Neural cell (in vitro differentiated cells): ENCODE measurements around the gene F13A1. TPM values are rescaled to one million over a fixed set of nuclear protein-coding genes. Genes with fewer than 3 reads are reported as not detected.

Experiments used
- H2AFZ ChIP-seq: fragments of 200-600, 300-800 bp; sonication (generic), shearing (Covaris generic); 2 replicates; pipeline ENCODE4 v1.6.0; 2014; ENCODE audit warnings: low read depth, mild to moderate bottlenecking, antibody characterized with exemption, low read length, moderate library complexity
- H3F3A ChIP-seq: fragments of 200-600 bp; shearing (Covaris generic); 2 replicates; pipeline ENCODE4 v1.6.1; 2016; ENCODE audit warnings: mild to moderate bottlenecking, moderate library complexity, mixed read lengths, antibody characterized with exemption, low read length; ENCODE audit not compliant: insufficient read depth, poor library complexity, severe bottlenecking
- H3K27ac ChIP-seq: fragments of 200-600, 300-800 bp; sonication (generic), shearing (Covaris generic); 2 replicates; pipeline ENCODE4 v1.5.1; 2014; ENCODE audit warnings: mild to moderate bottlenecking, low read length, moderate library complexity
- H3K27me3 ChIP-seq: fragments of 300-800, 200-600 bp; sonication (generic), shearing (Covaris generic); 2 replicates; pipeline ENCODE4 v1.6.0; 2014; ENCODE audit warnings: mild to moderate bottlenecking, low read depth, low read length, moderate library complexity; ENCODE audit not compliant: insufficient read depth
- H3K36me3 ChIP-seq: fragments of 300-800, 200-600 bp; sonication (generic), shearing (Covaris generic); 2 replicates; pipeline ENCODE4 v1.5.1; 2014; ENCODE audit warnings: mild to moderate bottlenecking, antibody characterized with exemption, low read length, moderate library complexity; ENCODE audit not compliant: insufficient read depth
- H3K4me2 ChIP-seq: fragments of 300-800, 200-600 bp; sonication (generic), shearing (Covaris generic); 2 replicates; pipeline ENCODE4 v1.6.0; 2014; ENCODE audit warnings: mild to moderate bottlenecking, low read length
- H3K4me3 ChIP-seq: fragments of 300-800, 200-600 bp; sonication (generic), shearing (Covaris generic); 2 replicates; pipeline ENCODE4 v1.5.1; 2014; ENCODE audit warnings: mild to moderate bottlenecking, low read length, moderate library complexity
- H3K79me2 ChIP-seq: fragments of 200-600 bp; shearing (Covaris generic); replicated peaks from 2 replicates; pipeline ENCODE4 v1.6.0; 2014; ENCODE audit warnings: mild to moderate bottlenecking, low read length, moderate library complexity; ENCODE audit not compliant: insufficient read depth
- H3K9ac ChIP-seq: fragments of 300-800, 200-600 bp; sonication (generic), shearing (Covaris generic); 2 replicates; pipeline ENCODE4 v1.6.1; 2016; ENCODE audit warnings: mild to moderate bottlenecking, low read length, mixed read lengths
- H3K9me2 ChIP-seq: fragments of 200-600 bp; shearing (Covaris generic); 2 replicates; pipeline ENCODE4 v1.6.1; 2016; ENCODE audit warnings: mild to moderate bottlenecking, low read length, mixed read lengths; ENCODE audit not compliant: insufficient read depth
- H3K9me3 ChIP-seq: fragments of 200-600, 300-800 bp; sonication (generic), shearing (Covaris generic); 2 replicates; pipeline ENCODE4 v1.6.1; 2016; ENCODE audit warnings: mild to moderate bottlenecking, mixed run types, low read length, moderate library complexity, mixed read lengths
- H4K20me1 ChIP-seq: fragments of 200-600 bp; shearing (Covaris generic); 2 replicates; pipeline ENCODE4 v1.6.1; 2016; ENCODE audit warnings: mild to moderate bottlenecking, mixed run types; ENCODE audit not compliant: insufficient read depth
- EP300 ChIP-seq: fragments of 450-650 bp; conservative IDR thresholded peaks from 2 replicates; pipeline ENCODE4 v1.6.1; 2014; ENCODE audit warnings: antibody characterized with exemption, mild to moderate bottlenecking, moderate library complexity; ENCODE audit not compliant: poor library complexity, severe bottlenecking
- EZH2 ChIP-seq: fragments of 200-600, 300-800 bp; shearing (Covaris generic), sonication (generic); IDR thresholded peaks from 2 replicates; pipeline ENCODE4 v1.6.1; 2014; ENCODE audit warnings: antibody characterized with exemption, low read length, borderline replicate concordance, mild to moderate bottlenecking; ENCODE audit not compliant: insufficient read depth, poor library complexity, severe bottlenecking
- MXI1 ChIP-seq: fragments of 450-650 bp; conservative IDR thresholded peaks from 2 replicates; pipeline ENCODE4 v1.6.1; 2014; ENCODE audit warnings: antibody characterized with exemption, mild to moderate bottlenecking; ENCODE audit not compliant: poor library complexity, severe bottlenecking
- POLR2AphosphoS5 ChIP-seq: IDR thresholded peaks from 2 replicates; pipeline ENCODE4 v1.6.1; 2012
- RAD21 ChIP-seq: fragments of 450-650 bp; conservative IDR thresholded peaks from 2 replicates; pipeline ENCODE4 v1.6.1; 2014; ENCODE audit warnings: antibody characterized with exemption, mild to moderate bottlenecking, moderate library complexity
- REST ChIP-seq: IDR thresholded peaks from 2 replicates; pipeline ENCODE4 v1.6.1; 2012; ENCODE audit warnings: borderline replicate concordance
- SMC3 ChIP-seq: fragments of 450-650 bp; conservative IDR thresholded peaks from 2 replicates; pipeline ENCODE4 v1.6.1; 2014; ENCODE audit warnings: antibody characterized with exemption, mild to moderate bottlenecking, moderate library complexity; ENCODE audit not compliant: poor library complexity
- TAF1 ChIP-seq: IDR thresholded peaks from 2 replicates; pipeline ENCODE4 v1.6.1; 2012; ENCODE audit warnings: low read depth
- polyA plus RNA-seq: library from polyadenylated mRNA; depleted of rRNA; stranded (reverse); fragments of >200 nt; gene quantifications from 2 replicates; pipeline ENCODE4 v1.2.3, GENCODE V29; 2014
- TF ChIP-seq, protein P1 (sequence below): fragments of 450-650 bp; IDR thresholded peaks from 2 replicates; pipeline ENCODE4 v1.5.1; 2014; ENCODE audit warnings: antibody characterized with exemption, mild to moderate bottlenecking, moderate library complexity; ENCODE audit not compliant: poor library complexity, severe bottlenecking

F13A1 gene
- polyA plus RNA-seq, 1 donor from 2014 or later, result not detected

DNA sequence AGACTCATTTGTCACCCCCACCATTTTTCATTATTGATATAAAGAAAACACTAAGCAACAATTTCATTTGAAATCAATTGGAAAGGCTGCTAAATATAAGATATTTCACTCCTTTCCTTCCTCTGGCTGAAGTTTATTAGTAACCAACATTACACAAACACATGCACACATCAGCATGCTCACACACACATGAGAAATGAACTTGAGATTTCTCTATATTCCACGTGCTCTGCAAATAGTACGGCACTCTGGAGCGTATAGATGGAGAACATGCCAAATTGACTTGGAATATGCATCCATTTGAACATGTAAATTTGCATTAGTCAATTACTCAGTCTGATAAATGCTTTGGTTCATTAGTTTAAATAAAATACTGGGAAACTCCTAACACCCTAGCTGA is 37.1 kb upstream of the F13A1 start:
- Histone ChIP-seq H3K9me2 (no peaks in the 10 kb centered on the region), H3K9me3 (no peaks in the 10 kb centered on the region), H2AFZ (no peak overlapping the region), H4K20me1 (no peaks in the 10 kb centered on the region), H3K4me3 (no peak overlapping the region), H3K79me2 (no peaks in the 10 kb centered on the region), H3F3A (no peaks in the 10 kb centered on the region), H3K4me2 (no peak overlapping the region), H3K27ac (no peak overlapping the region), H3K27me3 (no peaks in the 10 kb centered on the region), H3K9ac (no peak overlapping the region), H3K36me3 (no peaks in the 10 kb centered on the region)
- TF ChIP-seq RAD21 (no peak), POLR2AphosphoS5 (no peak), SMC3 (no peak), MXI1 (no peak), EZH2 (no peak), TAF1 (no peak), REST (no peak), EP300 (no peak)
- TF ChIP-seq, protein P1, sequence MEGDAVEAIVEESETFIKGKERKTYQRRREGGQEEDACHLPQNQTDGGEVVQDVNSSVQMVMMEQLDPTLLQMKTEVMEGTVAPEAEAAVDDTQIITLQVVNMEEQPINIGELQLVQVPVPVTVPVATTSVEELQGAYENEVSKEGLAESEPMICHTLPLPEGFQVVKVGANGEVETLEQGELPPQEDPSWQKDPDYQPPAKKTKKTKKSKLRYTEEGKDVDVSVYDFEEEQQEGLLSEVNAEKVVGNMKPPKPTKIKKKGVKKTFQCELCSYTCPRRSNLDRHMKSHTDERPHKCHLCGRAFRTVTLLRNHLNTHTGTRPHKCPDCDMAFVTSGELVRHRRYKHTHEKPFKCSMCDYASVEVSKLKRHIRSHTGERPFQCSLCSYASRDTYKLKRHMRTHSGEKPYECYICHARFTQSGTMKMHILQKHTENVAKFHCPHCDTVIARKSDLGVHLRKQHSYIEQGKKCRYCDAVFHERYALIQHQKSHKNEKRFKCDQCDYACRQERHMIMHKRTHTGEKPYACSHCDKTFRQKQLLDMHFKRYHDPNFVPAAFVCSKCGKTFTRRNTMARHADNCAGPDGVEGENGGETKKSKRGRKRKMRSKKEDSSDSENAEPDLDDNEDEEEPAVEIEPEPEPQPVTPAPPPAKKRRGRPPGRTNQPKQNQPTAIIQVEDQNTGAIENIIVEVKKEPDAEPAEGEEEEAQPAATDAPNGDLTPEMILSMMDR, result no peak

GRCh38 chr6:6357032-6357431 is 36.6 kb upstream of the F13A1 start:
- Histone ChIP-seq H3F3A (no peaks in the 10 kb centered on the region), H3K9me3 (no peaks in the 10 kb centered on the region)
- no peak for TF ChIP-seq MXI1
- no peak for TF ChIP-seq POLR2AphosphoS5
- TF ChIP-seq SMC3, result no peak
- no peak for TF ChIP-seq REST
- no peak for TF ChIP-seq RAD21
- no peak for TF ChIP-seq EZH2
- TF ChIP-seq TAF1, result no peak
- TF ChIP-seq EP300, result no peak
- TF ChIP-seq, protein P1, result no peak

More at GRCh38 chr6:6357032-6357431, 36.6 kb upstream of the F13A1 start:
- Histone ChIP-seq H4K20me1 (no peaks in the 10 kb centered on the region), H3K36me3 (no peaks in the 10 kb centered on the region), H3K4me2 (no peak overlapping the region), H3K27ac (no peak overlapping the region), H3K4me3 (no peak overlapping the region), H3K9me2 (no peaks in the 10 kb centered on the region), H3K9ac (no peak overlapping the region), H3K79me2 (no peaks in the 10 kb centered on the region), H2AFZ (no peak overlapping the region), H3K27me3 (no peaks in the 10 kb centered on the region)
